Measurements from ENCODE around the gene ZNFX1.

GRCh38 chr20:49207076-49207475 is 70.8 kb downstream of the ZNFX1 start:
- no peak for TF ChIP-seq POLR2A (IDR thresholded peaks at IDR 0.05)
- no peak for TF ChIP-seq CTCF (IDR thresholded peaks at IDR 0.05 in 4 of 5, conservative IDR thresholded peaks at IDR 0.05 in 1 of 5)

Measured in gastrocnemius medialis (tissue), 4 donors.